HG03432 (cell line): Measurements from ENCODE around the gene VPS13D.
"Not testable (repeated sequence)": the region's sequence is repeated elsewhere in the genome, so short reads cannot be mapped to it uniquely, and the experiment has no call there.

Experiments
- ATAC-seq: cut with Tn5 transposase; IDR thresholded peaks from one replicate; pipeline ENCODE4 v1.9.1; 2021; ENCODE audit warnings: mild to moderate bottlenecking, moderate library complexity; ENCODE audit not compliant: unreplicated experiment

VPS13D gene

GRCh38 chr1:12506281-12507280, 276.8 kb downstream of the VPS13D start:
- no peak for ATAC-seq

- ATAC-seq = no peak
These were observed 277.8 kb downstream of the VPS13D start for GRCh38 chr1:12507631-12508030.

GRCh38 chr1:12508849-12509248, 279.0 kb downstream of the VPS13D start:
- no peak for ATAC-seq

- no peak for ATAC-seq
These were observed 281.3 kb downstream of the VPS13D start for GRCh38 chr1:12511128-12511484.

- no peak for ATAC-seq
These were observed 282.0 kb downstream of the VPS13D start for GRCh38 chr1:12511516-12512468.

GRCh38 chr1:12513181-12513580, 283.4 kb downstream of the VPS13D start:
- no peak for ATAC-seq

GRCh38 chr1:12514590-12514989, 284.8 kb downstream of the VPS13D start:
- ATAC-seq = no peak

- ATAC-seq = no peak
These were observed 285.4 kb downstream of the VPS13D start for GRCh38 chr1:12515234-12515633.

GRCh38 chr1:12516741-12517140, 286.9 kb downstream of the VPS13D start:
- ATAC-seq = no peak

GRCh38 chr1:12518931-12519692, 289.3 kb downstream of the VPS13D start:
- ATAC-seq = no peak

GRCh38 chr1:12519693-12520364, 290.0 kb downstream of the VPS13D start:
- ATAC-seq = no peak

- no peak for ATAC-seq
These were observed 291.3 kb downstream of the VPS13D start for GRCh38 chr1:12521096-12521495.

- not testable (repeated sequence) for ATAC-seq
These were observed 292.9 kb downstream of the VPS13D start for GRCh38 chr1:12522780-12523179.

GRCh38 chr1:12524266-12524665, 294.4 kb downstream of the VPS13D start:
- ATAC-seq = no peak

GRCh38 chr1:12525311-12526181, 295.7 kb downstream of the VPS13D start:
- ATAC-seq = no peak

- no peak for ATAC-seq
These were observed 297.7 kb downstream of the VPS13D start for GRCh38 chr1:12527564-12527963.

GRCh38 chr1:12528021-12528852, 298.4 kb downstream of the VPS13D start:
- no peak for ATAC-seq

- no peak for ATAC-seq
These were observed 299.9 kb downstream of the VPS13D start for GRCh38 chr1:12529640-12530174.
